Activated CD4-positive, alpha-beta T cell treated with anti-CD3 and anti-CD28 coated beads for 4 hours (primary cell): ENCODE data around the gene LYPD4.
A peak's percentile ranks its signal among the peaks of the same experiment; 100 is the strongest.
"Not testable (repeated sequence)": the region's sequence is repeated elsewhere in the genome, so short reads cannot be mapped to it uniquely, and the experiment has no call there.

Source experiments
- DNase-seq, 2 donors: peaks; one replicate each; pipeline ENCODE4 v3.0.0-alpha.2; 2020

LYPD4 gene

GRCh38 chr19:41796362-41796761, 48.1 kb downstream of the LYPD4 start, which contains the start of gene CEACAM3:
Gene CEACAM3 (plus strand): TSS chr19:41796587. CDS start chr19:41796678, 91 bp downstream.
- no peak for DNase-seq

GRCh38 chr19:41795031-41795461, 49.4 kb downstream of the LYPD4 start:
- peak; percentile 53 to 71 for DNase-seq

- DNase-seq = no peak
Measured at GRCh38 chr19:41793414-41793727, 51.1 kb downstream of the LYPD4 start.

GRCh38 chr19:41792513-41793413, 51.7 kb downstream of the LYPD4 start:
- peak; percentile 33 to 60 for DNase-seq

GRCh38 chr19:41789053-41789452, 55.4 kb downstream of the LYPD4 start:
- DNase-seq = not testable (repeated sequence)

- DNase-seq = not testable (repeated sequence)
Measured at GRCh38 chr19:41788518-41788917, 56.0 kb downstream of the LYPD4 start.
